A673 (cell line): ENCODE data around the gene RNPEPL1.

Experiments used
- CTCF ChIP-seq: fragments of 300-800, 200-600 bp; sonication (generic); conservative IDR thresholded peaks from 2 replicates; pipeline ENCODE4 v1.5.1; 2017; ENCODE audit warnings: low read depth, mild to moderate bottlenecking, antibody characterized with exemption, low read length, moderate library complexity, mixed read lengths
- EZH2 ChIP-seq: fragments of 200-600 bp; sonication (generic); IDR thresholded peaks from 2 replicates; pipeline ENCODE4 v1.6.1; 2017; ENCODE audit warnings: borderline replicate concordance, low read depth, mild to moderate bottlenecking, mixed read lengths, antibody characterized with exemption, low read length; ENCODE audit not compliant: poor library complexity, severe bottlenecking

DNA sequence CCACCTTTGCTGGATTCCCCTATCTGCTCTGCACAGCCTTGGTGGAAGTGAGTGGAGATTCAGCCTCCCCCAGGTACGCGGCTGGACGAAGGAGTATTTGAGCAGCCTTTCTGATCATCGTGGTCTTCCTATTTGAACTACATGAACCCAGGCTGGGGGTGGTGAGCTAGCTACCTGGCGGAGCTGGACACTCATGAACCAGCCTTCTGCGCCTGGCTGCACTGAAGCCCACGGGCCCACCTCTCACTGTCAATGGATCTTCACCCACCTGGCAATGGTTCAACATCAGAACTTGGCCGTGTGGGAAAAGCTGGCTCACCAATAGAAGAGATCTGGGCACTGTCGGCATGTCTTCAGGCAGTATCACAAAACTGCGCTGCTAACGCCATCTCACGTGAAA, 45.9 kb upstream of the RNPEPL1 start:
- TF ChIP-seq CTCF (no peak), EZH2 (no peak)
